Measurements from ENCODE around the gene ADAMTS12. TPM values are rescaled to one million over a fixed set of nuclear protein-coding genes. Genes with fewer than 3 reads are reported as not detected.

ADAMTS12 gene
- total RNA-seq, 1 experiment from 2014 or later: 0.18 TPM

DNA sequence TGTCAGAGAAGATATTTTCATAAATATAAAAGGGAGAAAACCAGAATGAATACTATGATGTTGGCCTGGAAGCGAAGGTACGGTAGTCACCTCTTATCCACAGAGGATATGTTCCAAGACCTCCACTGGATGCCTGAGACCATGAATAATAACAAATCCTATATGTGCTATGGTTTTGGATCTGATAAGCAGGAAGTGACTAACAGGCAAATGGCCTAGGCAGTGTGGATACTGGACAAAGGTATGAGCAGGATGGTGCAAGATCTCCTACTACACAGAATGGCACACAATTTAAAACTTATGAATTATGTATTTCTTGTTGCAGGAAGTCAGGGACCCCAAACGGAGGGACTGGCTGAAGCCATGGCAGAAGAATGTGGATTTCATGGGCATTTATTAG is 48.2 kb downstream of the ADAMTS12 start:
- ChIA-PET POLR2A (ENCODE audit: unreplicated experiment) (no interaction called here), CTCF (no interaction called here)
- ATAC-seq (peak; percentile 68), DNase-seq (peak; percentile 75)
- Histone ChIP-seq H3K4me2 (ENCODE audit: low read length) (no peak overlapping the region), H3F3A (ENCODE audit: low read length, unreplicated experiment) (no peaks in the 10 kb centered on the region), H3K9me2 (replicated peaks; ENCODE audit: low read length) (no peaks in the 10 kb centered on the region), H3K36me3 (ENCODE audit: low read depth, low read length) (no peaks in the 10 kb centered on the region), H3K79me2 (ENCODE audit: low read length) (no peaks in the 10 kb centered on the region), H3K4me3 (ENCODE audit: low read length) (no peak overlapping the region), H3K9me3 (ENCODE audit: low read length) (no peaks in the 10 kb centered on the region), H3K4me1 (ENCODE audit: insufficient read depth, low read length) (peaks cover 13% of the 10 kb centered on the region), H4K20me1 (ENCODE audit: low read length) (no peaks in the 10 kb centered on the region), H3K27me3 (ENCODE audit: low read length) (no peaks in the 10 kb centered on the region), H3K9ac (ENCODE audit: low read length) (no peak overlapping the region), H3K27ac (ENCODE audit: low read length) (peak overlapping the region; percentile 23; the same call in 1 of the 2 replicates), H2AFZ (ENCODE audit: low read length) (0 out of 2 replicates have a peak overlapping the region, but pooled peaks have one; percentile 7)
- BruUV-seq (replicated peaks): no TSS peak
- TF ChIP-seq EZH2phosphoT487 (IDR thresholded peaks at IDR 0.05; ENCODE audit: borderline replicate concordance, low read length) (no peak), EZH2 (IDR thresholded peaks at IDR 0.05; ENCODE audit: low read length, unreplicated experiment) (no peak)
- TF ChIP-seq, protein P1, sequence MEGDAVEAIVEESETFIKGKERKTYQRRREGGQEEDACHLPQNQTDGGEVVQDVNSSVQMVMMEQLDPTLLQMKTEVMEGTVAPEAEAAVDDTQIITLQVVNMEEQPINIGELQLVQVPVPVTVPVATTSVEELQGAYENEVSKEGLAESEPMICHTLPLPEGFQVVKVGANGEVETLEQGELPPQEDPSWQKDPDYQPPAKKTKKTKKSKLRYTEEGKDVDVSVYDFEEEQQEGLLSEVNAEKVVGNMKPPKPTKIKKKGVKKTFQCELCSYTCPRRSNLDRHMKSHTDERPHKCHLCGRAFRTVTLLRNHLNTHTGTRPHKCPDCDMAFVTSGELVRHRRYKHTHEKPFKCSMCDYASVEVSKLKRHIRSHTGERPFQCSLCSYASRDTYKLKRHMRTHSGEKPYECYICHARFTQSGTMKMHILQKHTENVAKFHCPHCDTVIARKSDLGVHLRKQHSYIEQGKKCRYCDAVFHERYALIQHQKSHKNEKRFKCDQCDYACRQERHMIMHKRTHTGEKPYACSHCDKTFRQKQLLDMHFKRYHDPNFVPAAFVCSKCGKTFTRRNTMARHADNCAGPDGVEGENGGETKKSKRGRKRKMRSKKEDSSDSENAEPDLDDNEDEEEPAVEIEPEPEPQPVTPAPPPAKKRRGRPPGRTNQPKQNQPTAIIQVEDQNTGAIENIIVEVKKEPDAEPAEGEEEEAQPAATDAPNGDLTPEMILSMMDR (conservative IDR thresholded peaks at IDR 0.05; ENCODE audit: low read depth, low read length): no peak
- intact Hi-C loops (cut with micrococcal nuclease): no loop called here

GRCh38 chr5:33842456-33842855 is 49.3 kb downstream of the ADAMTS12 start:
- ChIA-PET POLR2A (ENCODE audit: unreplicated experiment) (no interaction called here), CTCF (no interaction called here)
- no peak for DNase-seq
- BruUV-seq (replicated peaks): no TSS peak
- peaks cover 13% of the 10 kb centered on the region for H3K4me1 ChIP-seq (ENCODE audit: insufficient read depth, low read length)
- TF ChIP-seq EZH2 (IDR thresholded peaks at IDR 0.05; ENCODE audit: low read length, unreplicated experiment) (no peak), EZH2phosphoT487 (IDR thresholded peaks at IDR 0.05; ENCODE audit: borderline replicate concordance, low read length) (no peak)
- TF ChIP-seq, protein P1 (conservative IDR thresholded peaks at IDR 0.05; ENCODE audit: low read depth, low read length): no peak
- H3K27ac ChIP-seq (ENCODE audit: low read length): no peak overlapping the region
- H3K79me2 ChIP-seq (ENCODE audit: low read length): no peaks in the 10 kb centered on the region
- H3K4me2 ChIP-seq (ENCODE audit: low read length): no peak overlapping the region
- no peaks in the 10 kb centered on the region for H3F3A ChIP-seq (ENCODE audit: low read length, unreplicated experiment)
- H2AFZ ChIP-seq (ENCODE audit: low read length): no peak overlapping the region
- no peaks in the 10 kb centered on the region for H3K9me3 ChIP-seq (ENCODE audit: low read length)
- intact Hi-C loops (cut with micrococcal nuclease): no loop called here
- H4K20me1 ChIP-seq (ENCODE audit: low read length): no peaks in the 10 kb centered on the region
- no peaks in the 10 kb centered on the region for H3K9me2 ChIP-seq (replicated peaks; ENCODE audit: low read length)
- H3K9ac ChIP-seq (ENCODE audit: low read length): no peak overlapping the region
- no peak overlapping the region for H3K4me3 ChIP-seq (ENCODE audit: low read length)
- ATAC-seq: no peak
- no peaks in the 10 kb centered on the region for H3K36me3 ChIP-seq (ENCODE audit: low read depth, low read length)
- no peaks in the 10 kb centered on the region for H3K27me3 ChIP-seq (ENCODE audit: low read length)

DNA sequence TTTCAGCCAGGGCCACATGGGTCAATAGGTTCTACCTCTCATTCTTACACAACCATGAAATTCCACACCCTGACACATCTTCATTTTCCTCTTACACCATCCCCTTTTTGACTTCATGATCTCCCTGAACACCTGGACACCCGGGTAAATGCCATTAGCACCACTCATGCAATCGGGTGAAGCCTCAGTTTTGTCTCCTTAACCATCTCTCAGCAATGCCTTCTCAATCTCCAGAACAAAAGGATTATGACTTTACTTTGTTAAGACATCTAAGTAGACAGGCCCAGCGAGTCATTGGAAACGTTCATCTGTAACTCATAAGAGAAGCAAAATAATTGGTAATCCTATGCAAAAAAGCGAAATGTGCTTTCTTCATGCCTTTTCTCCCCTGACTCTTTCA is 49.9 kb downstream of the ADAMTS12 start:
- H3K27ac ChIP-seq (ENCODE audit: low read length): no peak overlapping the region
- no peak overlapping the region for H2AFZ ChIP-seq (ENCODE audit: low read length)
- H3K9ac ChIP-seq (ENCODE audit: low read length): no peak overlapping the region
- no peak overlapping the region for H3K4me2 ChIP-seq (ENCODE audit: low read length)
- DNase-seq (peak; percentile 23), ATAC-seq (no peak)
- peaks cover 13% of the 10 kb centered on the region for H3K4me1 ChIP-seq (ENCODE audit: insufficient read depth, low read length)
- ChIA-PET POLR2A (ENCODE audit: unreplicated experiment) (no interaction called here), CTCF (no interaction called here)
- TF ChIP-seq EZH2phosphoT487 (IDR thresholded peaks at IDR 0.05; ENCODE audit: borderline replicate concordance, low read length) (no peak), EZH2 (IDR thresholded peaks at IDR 0.05; ENCODE audit: low read length, unreplicated experiment) (no peak)
- TF ChIP-seq, protein P1 (conservative IDR thresholded peaks at IDR 0.05; ENCODE audit: low read depth, low read length): no peak
- H3F3A ChIP-seq (ENCODE audit: low read length, unreplicated experiment): no peaks in the 10 kb centered on the region
- H3K79me2 ChIP-seq (ENCODE audit: low read length): no peaks in the 10 kb centered on the region
- no TSS peak for BruUV-seq (replicated peaks)
- H3K27me3 ChIP-seq (ENCODE audit: low read length): no peaks in the 10 kb centered on the region
- H3K9me3 ChIP-seq (ENCODE audit: low read length): no peaks in the 10 kb centered on the region
- intact Hi-C loops (cut with micrococcal nuclease): no loop called here
- no peaks in the 10 kb centered on the region for H4K20me1 ChIP-seq (ENCODE audit: low read length)
- H3K9me2 ChIP-seq (replicated peaks; ENCODE audit: low read length): no peaks in the 10 kb centered on the region
- H3K36me3 ChIP-seq (ENCODE audit: low read depth, low read length): no peaks in the 10 kb centered on the region
- no peak overlapping the region for H3K4me3 ChIP-seq (ENCODE audit: low read length)
